ENCODE data around the gene ZEB2. TPM values are rescaled to one million over a fixed set of nuclear protein-coding genes. Genes with fewer than 3 reads are reported as not detected.

ZEB2 gene
- total RNA-seq, 4 donors from 2014 or later, result 35.9 to 177 (median 120) TPM

GRCh38 chr2:144452989-144453336 is 67.0 kb downstream of the ZEB2 start:
- H3K4me1 ChIP-seq, result peaks cover 0 to 4% of the 10 kb centered on the region in 2 donors
- H3K9me3 ChIP-seq, result no peaks in the 10 kb centered on the region
- H3K27me3 ChIP-seq, result no peaks in the 10 kb centered on the region
- H3K27ac ChIP-seq, result peak overlapping the region in 1 of 2 donors; percentile 51
- TF ChIP-seq CTCF (IDR thresholded peaks at IDR 0.05), result peak in 1 of 4 experiments; percentile 5
- no peak for TF ChIP-seq POLR2A (IDR thresholded peaks at IDR 0.05)
- intact Hi-C loops (cut with DNase I; ENCODE audit: low total_unique reads), result no loop called here
- H3K36me3 ChIP-seq, result no peaks in the 10 kb centered on the region
- DNase-seq, result no peak
- no peak overlapping the region for H3K4me3 ChIP-seq

GRCh38 chr2:144452169-144452988 is 67.5 kb downstream of the ZEB2 start:
- peaks cover 0 to 4% of the 10 kb centered on the region in 2 donors for H3K4me1 ChIP-seq
- intact Hi-C loops (cut with DNase I; ENCODE audit: low total_unique reads), result no loop called here
- H3K27ac ChIP-seq, result peak overlapping the region; percentile 23 to 51
- no peaks in the 10 kb centered on the region for H3K9me3 ChIP-seq
- no peak for DNase-seq
- H3K27me3 ChIP-seq, result no peaks in the 10 kb centered on the region
- no peak overlapping the region for H3K4me3 ChIP-seq
- no peaks in the 10 kb centered on the region for H3K36me3 ChIP-seq
- TF ChIP-seq POLR2A (IDR thresholded peaks at IDR 0.05) (no peak), CTCF (IDR thresholded peaks at IDR 0.05) (no peak)

- intact Hi-C loops (cut with DNase I; ENCODE audit: low total_unique reads), result no loop called here
- TF ChIP-seq CTCF (IDR thresholded peaks at IDR 0.05), result no peak
- TF ChIP-seq POLR2A (IDR thresholded peaks at IDR 0.05), result no peak
- H3K27ac ChIP-seq, result no peak overlapping the region
Measured at GRCh38 chr2:144451443-144451842, 68.5 kb downstream of the ZEB2 start.

GRCh38 chr2:144449028-144449406 is 70.9 kb downstream of the ZEB2 start:
- DNase-seq, result no peak
- Histone ChIP-seq H3K27ac (peak overlapping the region in 1 of 2 donors; percentile 65), H3K4me3 (no peak overlapping the region), H3K4me1 (peaks cover 0 to 4% of the 10 kb centered on the region in 2 donors), H3K27me3 (no peaks in the 10 kb centered on the region), H3K36me3 (no peaks in the 10 kb centered on the region), H3K9me3 (no peaks in the 10 kb centered on the region)
- TF ChIP-seq CTCF (IDR thresholded peaks at IDR 0.05) (peak in 1 of 4 experiments; percentile 19), POLR2A (IDR thresholded peaks at IDR 0.05) (no peak)
- intact Hi-C loops (cut with DNase I; ENCODE audit: low total_unique reads), result no loop called here

More at GRCh38 chr2:144451443-144451842, 68.5 kb downstream of the ZEB2 start:
- H3K9me3 ChIP-seq, result no peaks in the 10 kb centered on the region
- no peaks in the 10 kb centered on the region for H3K36me3 ChIP-seq
- H3K27me3 ChIP-seq, result no peaks in the 10 kb centered on the region
- no peak for DNase-seq
- peaks cover 0 to 4% of the 10 kb centered on the region in 2 donors for H3K4me1 ChIP-seq
- H3K4me3 ChIP-seq, result no peak overlapping the region

- no peak for DNase-seq
- Histone ChIP-seq H3K4me1 (peaks cover 0 to 4% of the 10 kb centered on the region in 2 donors), H3K4me3 (no peak overlapping the region), H3K27ac (peak overlapping the region in 1 of 2 donors; percentile 65), H3K27me3 (no peaks in the 10 kb centered on the region), H3K36me3 (no peaks in the 10 kb centered on the region), H3K9me3 (no peaks in the 10 kb centered on the region)
- intact Hi-C loops (cut with DNase I; ENCODE audit: low total_unique reads), result no loop called here
- TF ChIP-seq CTCF (IDR thresholded peaks at IDR 0.05), result no peak
- TF ChIP-seq POLR2A (IDR thresholded peaks at IDR 0.05), result no peak
Measured at GRCh38 chr2:144448389-144449027, 71.4 kb downstream of the ZEB2 start.

All from uterus (tissue), 4 donors.